HCT116 (cell line): ENCODE data around the gene ST6GALNAC2. TPM values are rescaled to one million over a fixed set of nuclear protein-coding genes. Genes with fewer than 3 reads are reported as not detected.

Source experiments
- ATAC-seq: fragments of 200-7000 bp; cut with Tn5 transposase; 2 replicates; pipeline ENCODE4 v1.9.1; 2020; ENCODE audit warnings: mild to moderate bottlenecking, moderate library complexity
- BruUV-seq: library from RNA; stranded (reverse); fragments of 400-500 nt; replicated peaks from 2 replicates; lab custom pipeline; 2021; lab: Mats Ljungman, UMichigan
- CTCF ChIA-PET: fragments of 300-600 bp; sonication (Branson Sonifier 250); formaldehyde crosslinking; loops from one replicate; lab custom pipeline; 2021; ENCODE audit warnings: antibody characterized with exemption; lab: Charles Lee
- POLR2A ChIA-PET: fragments of 300-600, 350-600 bp; sonication (Branson Sonifier 250); formaldehyde crosslinking; loops from one replicate; lab custom pipeline; 2021; ENCODE audit warnings: antibody characterized with exemption; lab: Charles Lee
- RAD21 ChIA-PET, 2 experiments: fragments of 300-600 bp; sonication (Branson Sonifier 250); formaldehyde crosslinking; loops; one replicate each; lab custom pipeline; 2023; ENCODE audit warnings: low total read pairs in 2 of 2; ENCODE audit not compliant: uncharacterized antibody in 2 of 2, unreplicated experiment in 2 of 2, low non-redundant PET in 1 of 2; lab: Charles Lee
- DNase-seq: peaks from one replicate; pipeline ENCODE4 v3.0.0-alpha.2; 2010; ENCODE audit warnings: low read depth, low spot score
- H2AFZ ChIP-seq: fragments of 200-600 bp; shearing (Covaris generic), sonication (generic); 2 replicates; pipeline ENCODE4 v1.6.1; 2017; ENCODE audit warnings: low read depth, mixed run types, mixed read lengths, antibody characterized with exemption, low read length; ENCODE audit not compliant: poor library complexity, severe bottlenecking
- H3K27ac ChIP-seq: 2 replicates; pipeline ENCODE4 v1.5.1; 2012; ENCODE audit warnings: low read depth, low read length
- H3K27me3 ChIP-seq: fragments of 200-600 bp; sonication (generic); 2 replicates; pipeline ENCODE4 v1.6.1; 2016; ENCODE audit warnings: mixed run types, low read length, mixed read lengths; ENCODE audit not compliant: insufficient read depth
- H3K36me3 ChIP-seq, 2 experiments: fragments of 200-500 bp in 1 of 2; fragments of 200-600 bp in 1 of 2; sonication (Bioruptor generic) in 1 of 2; sonication (generic) in 1 of 2; 2 replicates each; pipeline versions ENCODE4 v1.5.1 to v1.6.1; 2014 to 2016; ENCODE audit warnings: low read length in 2 of 2, inconsistent platforms in 1 of 2, mixed read lengths in 1 of 2, mixed run types in 1 of 2; ENCODE audit not compliant: insufficient read depth in 2 of 2, control insufficient read depth in 1 of 2
- H3K4me1 ChIP-seq, 2 experiments: fragments of 200-600 bp in 1 of 2; sonication (generic) in 1 of 2; 2 replicates each; pipeline versions ENCODE4 v1.5.1 to v1.6.1; 2012 to 2017; ENCODE audit warnings: low read length in 2 of 2, inconsistent platforms in 1 of 2, mild to moderate bottlenecking in 1 of 2, mixed read lengths in 1 of 2, mixed run types in 1 of 2, moderate library complexity in 1 of 2; ENCODE audit not compliant: insufficient read depth in 2 of 2, control insufficient read depth in 1 of 2
- H3K4me2 ChIP-seq: fragments of 200-600 bp; sonication (generic); 2 replicates; pipeline ENCODE4 v1.6.1; 2017; ENCODE audit warnings: mixed run types, low read length, mixed read lengths
- H3K4me3 ChIP-seq, 2 experiments: fragments of 200-600 bp in 1 of 2; sonication (generic) in 1 of 2; replicated peaks in 1 of 2; 2 replicates each; pipeline ENCODE4 v1.5.1; 2011 to 2016; ENCODE audit warnings: low read length in 2 of 2, control low read depth in 1 of 2, low read depth in 1 of 2, mild to moderate bottlenecking in 1 of 2, mixed read lengths in 1 of 2, mixed run types in 1 of 2
- H3K79me2 ChIP-seq: fragments of 200-600 bp; sonication (generic); 2 replicates; pipeline ENCODE4 v1.6.1; 2017; ENCODE audit warnings: mild to moderate bottlenecking, mixed run types, low read length, moderate library complexity, mixed read lengths; ENCODE audit not compliant: insufficient read depth
- H3K9ac ChIP-seq: fragments of 200-600 bp; sonication (generic); 2 replicates; pipeline ENCODE4 v1.6.1; 2016; ENCODE audit warnings: low read length, mixed read lengths
- H3K9me2 ChIP-seq: fragments of 200-600 bp; sonication (generic), shearing (Covaris generic); 2 replicates; pipeline ENCODE4 v1.6.1; 2017; ENCODE audit warnings: mixed run types, mild to moderate bottlenecking, moderate library complexity; ENCODE audit not compliant: insufficient read depth
- H3K9me3 ChIP-seq, 2 experiments: fragments of 200-500 bp in 1 of 2; fragments of 200-600 bp in 1 of 2; sonication (Bioruptor generic) in 1 of 2; sonication (generic) in 1 of 2; 2 replicates each; pipeline ENCODE4 v1.6.1; 2014 to 2017; ENCODE audit warnings: low read length in 2 of 2, mixed read lengths in 2 of 2, inconsistent platforms in 1 of 2, low read depth in 1 of 2, mild to moderate bottlenecking in 1 of 2, mixed run types in 1 of 2, moderate library complexity in 1 of 2; ENCODE audit not compliant: control insufficient read depth in 1 of 2, insufficient read depth in 1 of 2
- H4K20me1 ChIP-seq: fragments of 200-600 bp; sonication (generic), shearing (Covaris generic); 2 replicates; pipeline ENCODE4 v1.6.1; 2017; ENCODE audit warnings: mixed run types, mild to moderate bottlenecking, moderate library complexity; ENCODE audit not compliant: insufficient read depth
- ATF3 ChIP-seq: IDR thresholded peaks from 2 replicates; pipeline ENCODE4 v1.6.1; 2012
- CBX3 ChIP-seq: IDR thresholded peaks from 2 replicates; pipeline ENCODE4 v1.6.1; 2012; ENCODE audit warnings: low read depth
- CEBPB ChIP-seq: IDR thresholded peaks from 2 replicates; pipeline ENCODE4 v1.6.1; 2012; ENCODE audit warnings: low read depth
- CTCF ChIP-seq, 3 experiments: fragments of 200-600 bp in 1 of 3; sonication (generic) in 1 of 3; IDR thresholded peaks in 2 of 3; conservative IDR thresholded peaks in 1 of 3; 2 replicates each; pipeline ENCODE4 v1.5.1; 2012 to 2017; ENCODE audit warnings: low read depth in 2 of 3, low read length in 2 of 3, antibody characterized with exemption in 1 of 3, borderline replicate concordance in 1 of 3, control low read depth in 1 of 3, mild to moderate bottlenecking in 1 of 3, mixed read lengths in 1 of 3, mixed run types in 1 of 3, moderate library complexity in 1 of 3; ENCODE audit not compliant: insufficient read depth in 1 of 3
- EGR1 ChIP-seq: IDR thresholded peaks from 2 replicates; pipeline ENCODE4 v1.6.1; 2012; ENCODE audit warnings: low read depth
- ELF1 ChIP-seq: IDR thresholded peaks from 2 replicates; pipeline ENCODE4 v1.6.1; 2012; ENCODE audit warnings: low read depth, borderline replicate concordance
- EZH2 ChIP-seq: fragments of 200-600 bp; sonication (generic); IDR thresholded peaks from 2 replicates; pipeline ENCODE4 v1.6.1; 2017; ENCODE audit warnings: antibody characterized with exemption, mixed run types
- EZH2phosphoT487 ChIP-seq: fragments of 200-600 bp; IDR thresholded peaks from 2 replicates; pipeline ENCODE4 v1.6.1; 2018; ENCODE audit warnings: antibody characterized with exemption, borderline replicate concordance
- FOSL1 ChIP-seq: IDR thresholded peaks from 2 replicates; pipeline ENCODE4 v1.6.1; 2012; ENCODE audit warnings: low read depth
- JUND ChIP-seq: IDR thresholded peaks from 2 replicates; pipeline ENCODE4 v1.6.1; 2012
- POLR2A ChIP-seq: IDR thresholded peaks from 2 replicates; pipeline ENCODE4 v1.7.0; 2011; ENCODE audit warnings: borderline replicate concordance; ENCODE audit not compliant: insufficient read depth, insufficient read length; ENCODE audit errors: extremely low read depth
- POLR2AphosphoS5 ChIP-seq: IDR thresholded peaks from 2 replicates; pipeline ENCODE4 v1.6.1; 2011; ENCODE audit warnings: mild to moderate bottlenecking, low read depth, low read length, moderate library complexity
- RAD21 ChIP-seq: IDR thresholded peaks from 2 replicates; pipeline ENCODE4 v1.6.1; 2012; ENCODE audit warnings: low read depth, mild to moderate bottlenecking
- REST ChIP-seq: IDR thresholded peaks from 2 replicates; pipeline ENCODE4 v1.6.1; 2012; ENCODE audit warnings: low read depth
- SRF ChIP-seq: IDR thresholded peaks from 2 replicates; pipeline ENCODE4 v1.6.1; 2012; ENCODE audit warnings: low read depth
- TCF7L2 ChIP-seq: IDR thresholded peaks from 2 replicates; pipeline ENCODE4 v1.7.0; 2011; ENCODE audit warnings: borderline replicate concordance, inconsistent platforms; ENCODE audit not compliant: insufficient read depth, insufficient read length; ENCODE audit errors: extremely low read depth
- ZBTB33 ChIP-seq: IDR thresholded peaks from 2 replicates; pipeline ENCODE4 v1.6.1; 2011; ENCODE audit warnings: mild to moderate bottlenecking, low read length, moderate library complexity; ENCODE audit not compliant: insufficient replicate concordance; ENCODE audit errors: extremely low read depth
- ZNF274 ChIP-seq: fragments of 200-500 bp; sonication (Bioruptor generic); IDR thresholded peaks from 2 replicates; pipeline ENCODE4 v1.6.1; 2014; ENCODE audit warnings: mild to moderate bottlenecking, low read depth, low read length, inconsistent platforms
- intact Hi-C: fragments of 100-400 bp; cut with micrococcal nuclease; formaldehyde crosslinking; loops from 2 replicates; pipeline ENCODE4 v1.10.0; 2022
- total RNA-seq: library from RNA; stranded (reverse); gene quantifications from one replicate; pipeline ENCODE4 v1.2.1, GENCODE V29; 2021; ENCODE audit not compliant: unreplicated experiment

ST6GALNAC2 gene
- total RNA-seq, 1 experiment from 2014 or later, result 14.7 TPM

GRCh38 chr17:76519048-76519966 is 66.4 kb downstream of the ST6GALNAC2 start:
- ChIA-PET POLR2A (interaction anchor here (0.6 kb wide), 1 partner anchor 371 kb away, joined by 3 read pairs; no protein-coding TSS in a partner anchor), RAD21 (no interaction called here), CTCF (no interaction called here)
- no peak overlapping the region for H3K4me3 ChIP-seq
- no peaks in the 10 kb centered on the region for H3K36me3 ChIP-seq
- H2AFZ ChIP-seq, result no peak overlapping the region
- H3K79me2 ChIP-seq, result no peaks in the 10 kb centered on the region
- no peaks in the 10 kb centered on the region for H3K9me3 ChIP-seq
- no peak overlapping the region for H3K27ac ChIP-seq
- TF ChIP-seq EZH2phosphoT487 (no peak), CBX3 (no peak), ATF3 (no peak), RAD21 (no peak), REST (no peak), EGR1 (no peak), ZNF274 (no peak), TCF7L2 (no peak), EZH2 (no peak), ZBTB33 (no peak), JUND (no peak), CEBPB (no peak), SRF (no peak), POLR2A (no peak), FOSL1 (no peak), ELF1 (no peak), CTCF (IDR thresholded peaks at IDR 0.05 in 2 of 3, conservative IDR thresholded peaks at IDR 0.05 in 1 of 3; ENCODE audit: borderline replicate concordance in 1 of 3, insufficient read depth in 1 of 3, low read depth in 2 of 3, low read length in 2 of 3) (no peak), POLR2AphosphoS5 (no peak)
- H3K27me3 ChIP-seq, result no peaks in the 10 kb centered on the region
- H3K9me2 ChIP-seq, result no peaks in the 10 kb centered on the region
- BruUV-seq, result no TSS peak
- H3K4me2 ChIP-seq, result no peak overlapping the region
- no peak for ATAC-seq
- peaks cover 0 to 10% of the 10 kb centered on the region in 2 experiments; a peak in 3 of 4 replicates for H3K4me1 ChIP-seq
- no peaks in the 10 kb centered on the region for H4K20me1 ChIP-seq
- intact Hi-C loops, result no loop called here
- DNase-seq, result no peak
- no peak overlapping the region for H3K9ac ChIP-seq
